Mesenchymal stem cell (in vitro differentiated cells and primary cell): ENCODE measurements around the gene NMNAT3.

Source experiments
- DNase-seq: peaks from one replicate; pipeline ENCODE4 v3.0.0-alpha.2; 2013
- H2AFZ ChIP-seq: one replicate; pipeline ENCODE4 v1.6.1; 2013; ENCODE audit warnings: low read depth, mild to moderate bottlenecking, control low read depth, inconsistent platforms, low read length, moderate library complexity
- H2AK5ac ChIP-seq: 2 replicates; pipeline ENCODE4 v1.6.1; 2013; ENCODE audit warnings: low read length, moderate library complexity, mild to moderate bottlenecking, inconsistent platforms; ENCODE audit not compliant: severe bottlenecking
- H2BK120ac ChIP-seq: one replicate; pipeline ENCODE4 v1.6.1; 2013; ENCODE audit warnings: low read depth, mild to moderate bottlenecking, inconsistent platforms, low read length, moderate library complexity
- H2BK12ac ChIP-seq, 2 experiments: one replicate each; pipeline ENCODE4 v1.6.1; 2013; ENCODE audit warnings: inconsistent platforms in 2 of 2, low read length in 2 of 2, mild to moderate bottlenecking in 2 of 2, moderate library complexity in 2 of 2, control low read depth in 1 of 2
- H2BK15ac ChIP-seq: one replicate; pipeline ENCODE4 v1.6.1; 2013; ENCODE audit warnings: mild to moderate bottlenecking, low read depth, inconsistent platforms; ENCODE audit not compliant: poor library complexity, severe bottlenecking
- H2BK5ac ChIP-seq: 2 replicates; pipeline ENCODE4 v1.6.1; 2013; ENCODE audit warnings: low read depth, mild to moderate bottlenecking, low read length, control low read depth, inconsistent platforms; ENCODE audit not compliant: poor library complexity, severe bottlenecking
- H3K14ac ChIP-seq, 2 experiments: one replicate each; pipeline ENCODE4 v1.6.1; 2013; ENCODE audit warnings: inconsistent platforms in 2 of 2, low read length in 2 of 2, control low read depth in 1 of 2, mild to moderate bottlenecking in 1 of 2, moderate library complexity in 1 of 2
- H3K18ac ChIP-seq, 2 experiments: one replicate each; pipeline ENCODE4 v1.6.1; 2013; ENCODE audit warnings: inconsistent platforms in 2 of 2, low read length in 2 of 2, control low read depth in 1 of 2, low read depth in 1 of 2, mild to moderate bottlenecking in 1 of 2
- H3K23ac ChIP-seq, 2 experiments: one replicate each; pipeline ENCODE4 v1.6.1; 2013; ENCODE audit warnings: inconsistent platforms in 2 of 2, low read length in 2 of 2, mild to moderate bottlenecking in 2 of 2, moderate library complexity in 2 of 2, control low read depth in 1 of 2
- H3K27ac ChIP-seq: 2 replicates; pipeline ENCODE4 v1.5.1; 2013; ENCODE audit warnings: mild to moderate bottlenecking, moderate library complexity, low read length, control low read depth, inconsistent platforms; ENCODE audit not compliant: poor library complexity, severe bottlenecking
- H3K27me3 ChIP-seq, 2 experiments: 2 replicates each; pipeline versions ENCODE4 v1.6.1 to v1.7.0; 2013; ENCODE audit warnings: low read length in 2 of 2, mild to moderate bottlenecking in 2 of 2, moderate library complexity in 2 of 2, control low read depth in 1 of 2, inconsistent platforms in 1 of 2; ENCODE audit not compliant: control insufficient read depth in 1 of 2, insufficient read depth in 1 of 2
- H3K36me3 ChIP-seq, 2 experiments: 2 replicates each; pipeline versions ENCODE4 v1.6.1 to v1.7.0; 2013; ENCODE audit warnings: low read length in 2 of 2, control low read depth in 1 of 2, inconsistent platforms in 1 of 2, low read depth in 1 of 2, mild to moderate bottlenecking in 1 of 2; ENCODE audit not compliant: insufficient read depth in 2 of 2, control insufficient read depth in 1 of 2
- H3K4ac ChIP-seq, 2 experiments: one replicate each; pipeline ENCODE4 v1.6.1; 2013; ENCODE audit warnings: inconsistent platforms in 2 of 2, low read length in 2 of 2, mild to moderate bottlenecking in 2 of 2, moderate library complexity in 2 of 2, control low read depth in 1 of 2, low read depth in 1 of 2
- H3K4me1 ChIP-seq: 2 replicates; pipeline ENCODE4 v1.6.1; 2013; ENCODE audit warnings: low read depth, low read length, control low read depth; ENCODE audit not compliant: control insufficient read depth, insufficient read depth
- H3K4me2 ChIP-seq: 2 replicates; pipeline ENCODE4 v1.6.1; 2013; ENCODE audit warnings: low read length, mild to moderate bottlenecking, inconsistent platforms; ENCODE audit not compliant: poor library complexity, severe bottlenecking
- H3K4me3 ChIP-seq, 2 experiments: 2 replicates each; pipeline versions ENCODE4 v1.5.1 to v1.7.0; 2013; ENCODE audit warnings: low read length in 2 of 2, mild to moderate bottlenecking in 2 of 2, control low read depth in 1 of 2, low read depth in 1 of 2; ENCODE audit not compliant: insufficient read depth in 1 of 2
- H3K79me1 ChIP-seq: replicated peaks from 2 replicates; pipeline ENCODE4 v1.6.1; 2013; ENCODE audit warnings: mild to moderate bottlenecking, control low read depth, low read length, inconsistent platforms; ENCODE audit not compliant: poor library complexity, severe bottlenecking
- H3K9ac ChIP-seq: 2 replicates; pipeline ENCODE4 v1.7.0; 2013; ENCODE audit warnings: mild to moderate bottlenecking, low read length, moderate library complexity
- H3K9me3 ChIP-seq: 2 replicates; pipeline ENCODE4 v1.7.0; 2013; ENCODE audit warnings: mild to moderate bottlenecking, low read length; ENCODE audit not compliant: control insufficient read depth
- H4K8ac ChIP-seq: one replicate; pipeline ENCODE4 v1.6.1; 2013; ENCODE audit warnings: inconsistent platforms, mild to moderate bottlenecking, low read length, moderate library complexity
- H4K91ac ChIP-seq: one replicate; pipeline ENCODE4 v1.6.1; 2013; ENCODE audit warnings: mild to moderate bottlenecking, low read length, inconsistent platforms
- WGBS: methylation state at CpG from one replicate; pipeline ENCODE4 v1.1.7; 2013; ENCODE audit warnings: mixed read lengths; 5-methylcytosine and 5-hydroxymethylcytosine counted together

The NMNAT3 gene

GRCh38 chr3:139627759-139628158 is 50.0 kb downstream of the NMNAT3 start:
- DNase-seq = no peak
- Histone ChIP-seq H3K4me2 (no peak overlapping the region), H3K14ac (no peak overlapping the region), H4K91ac (no peak overlapping the region), H3K9me3 (no peaks in the 10 kb centered on the region), H2AFZ (no peak overlapping the region), H3K27ac (no peak overlapping the region), H3K9ac (no peak overlapping the region), H4K8ac (no peak overlapping the region), H3K18ac (no peak overlapping the region), H3K36me3 (no peaks in the 10 kb centered on the region), H3K4me1 (no peaks in the 10 kb centered on the region), H3K79me1 (no peaks in the 10 kb centered on the region), H2BK120ac (no peak overlapping the region), H2BK15ac (no peak overlapping the region), H3K4me3 (no peak overlapping the region), H2AK5ac (no peak overlapping the region), H2BK5ac (no peak overlapping the region), H3K4ac (no peak overlapping the region), H3K23ac (no peak overlapping the region), H3K27me3 (peaks cover 0 to 6% of the 10 kb centered on the region in 2 experiments), H2BK12ac (no peak overlapping the region)
- 73% methylated on average over 5 of the region's 5 CpGs for WGBS

- H3K4me1 ChIP-seq = no peaks in the 10 kb centered on the region
- WGBS = 65% methylated on average over 2 of the region's 3 CpGs
- no peak for DNase-seq
- H3K79me1 ChIP-seq = no peaks in the 10 kb centered on the region
- H3K36me3 ChIP-seq = no peaks in the 10 kb centered on the region
- no peaks in the 10 kb centered on the region for H3K27me3 ChIP-seq
- no peak overlapping the region for H3K9ac ChIP-seq
- no peak overlapping the region for H3K4me3 ChIP-seq
- no peak overlapping the region for H2BK12ac ChIP-seq
- no peaks in the 10 kb centered on the region for H3K9me3 ChIP-seq
- H2BK120ac ChIP-seq = no peak overlapping the region
- no peak overlapping the region for H2AFZ ChIP-seq
- H2BK15ac ChIP-seq = no peak overlapping the region
- no peak overlapping the region for H3K4me2 ChIP-seq
- H2BK5ac ChIP-seq = no peak overlapping the region
- H3K4ac ChIP-seq = no peak overlapping the region
- no peak overlapping the region for H3K18ac ChIP-seq
- H4K91ac ChIP-seq = no peak overlapping the region
- no peak overlapping the region for H2AK5ac ChIP-seq
- no peak overlapping the region for H3K14ac ChIP-seq
- H3K23ac ChIP-seq = no peak overlapping the region
- H4K8ac ChIP-seq = no peak overlapping the region
- no peak overlapping the region for H3K27ac ChIP-seq
These were observed 57.3 kb downstream of the NMNAT3 start for GRCh38 chr3:139620438-139620837.

GRCh38 chr3:139619484-139619883 is 58.3 kb downstream of the NMNAT3 start:
- no peaks in the 10 kb centered on the region for H3K79me1 ChIP-seq
- no peaks in the 10 kb centered on the region for H3K36me3 ChIP-seq
- no peak overlapping the region for H2BK15ac ChIP-seq
- no peak overlapping the region for H2BK5ac ChIP-seq
- H3K4me3 ChIP-seq = no peak overlapping the region
- H3K14ac ChIP-seq = no peak overlapping the region
- H2BK120ac ChIP-seq = no peak overlapping the region
- H2AFZ ChIP-seq = no peak overlapping the region
- WGBS = 83% methylated on average over 1 of the region's 1 CpG
- no peaks in the 10 kb centered on the region for H3K4me1 ChIP-seq
- no peak overlapping the region for H3K4ac ChIP-seq
- no peak overlapping the region for H4K91ac ChIP-seq
- no peak overlapping the region for H2BK12ac ChIP-seq
- no peak overlapping the region for H3K27ac ChIP-seq
- peaks cover 0 to under 1% of the 10 kb centered on the region in 2 experiments for H3K27me3 ChIP-seq
- H3K9me3 ChIP-seq = no peaks in the 10 kb centered on the region
- H3K9ac ChIP-seq = no peak overlapping the region
- H3K18ac ChIP-seq = no peak overlapping the region
- DNase-seq = no peak
- no peak overlapping the region for H3K4me2 ChIP-seq
- no peak overlapping the region for H2AK5ac ChIP-seq
- no peak overlapping the region for H3K23ac ChIP-seq
- H4K8ac ChIP-seq = no peak overlapping the region

GRCh38 chr3:139617672-139618268 is 60.0 kb downstream of the NMNAT3 start:
- Histone ChIP-seq H3K4me1 (no peaks in the 10 kb centered on the region), H3K79me1 (no peaks in the 10 kb centered on the region), H2BK120ac (no peak overlapping the region), H2AFZ (no peak overlapping the region), H3K9me3 (no peaks in the 10 kb centered on the region), H3K18ac (no peak overlapping the region), H4K8ac (no peak overlapping the region), H2BK5ac (no peak overlapping the region), H2AK5ac (no peak overlapping the region), H3K36me3 (no peaks in the 10 kb centered on the region), H3K4me3 (no peak overlapping the region), H3K4me2 (no peak overlapping the region), H4K91ac (no peak overlapping the region), H3K23ac (no peak overlapping the region), H3K9ac (no peak overlapping the region), H3K27ac (no peak overlapping the region), H2BK15ac (no peak overlapping the region), H2BK12ac (no peak overlapping the region), H3K27me3 (peaks cover 0 to 3% of the 10 kb centered on the region in 2 experiments), H3K14ac (no peak overlapping the region), H3K4ac (no peak overlapping the region)
- WGBS = 86% methylated on average over 1 of the region's 3 CpGs
- no peak for DNase-seq
